ENCODE data around the gene RAMACL. TPM values are rescaled to one million over a fixed set of nuclear protein-coding genes. Genes with fewer than 3 reads are reported as not detected.

RAMACL gene
- total RNA-seq, 1 donor from 2014 or later: 2.3 TPM

- ATAC-seq (ENCODE audit: low read depth) (no peak), DNase-seq (no peak)
- Mint-ChIP-seq H3K27me3 (peaks cover 42% of the 10 kb centered on the region), H3K4me1 (peaks cover 19% of the 10 kb centered on the region), H3K36me3 (ENCODE audit: low read depth) (no peaks in the 10 kb centered on the region), H3K9me3 (no peaks in the 10 kb centered on the region), H3K4me3 (no peak overlapping the region), H3K27ac (no peak overlapping the region)
- ChIA-PET CTCF (no interaction called here), POLR2A (interaction anchor here (1.0 kb wide), 1 partner anchor 41 kb away, joined by 3 read pairs; no protein-coding TSS in a partner anchor)
- intact Hi-C loops (cut with micrococcal nuclease): no loop called here
- TF ChIP-seq, protein P1, sequence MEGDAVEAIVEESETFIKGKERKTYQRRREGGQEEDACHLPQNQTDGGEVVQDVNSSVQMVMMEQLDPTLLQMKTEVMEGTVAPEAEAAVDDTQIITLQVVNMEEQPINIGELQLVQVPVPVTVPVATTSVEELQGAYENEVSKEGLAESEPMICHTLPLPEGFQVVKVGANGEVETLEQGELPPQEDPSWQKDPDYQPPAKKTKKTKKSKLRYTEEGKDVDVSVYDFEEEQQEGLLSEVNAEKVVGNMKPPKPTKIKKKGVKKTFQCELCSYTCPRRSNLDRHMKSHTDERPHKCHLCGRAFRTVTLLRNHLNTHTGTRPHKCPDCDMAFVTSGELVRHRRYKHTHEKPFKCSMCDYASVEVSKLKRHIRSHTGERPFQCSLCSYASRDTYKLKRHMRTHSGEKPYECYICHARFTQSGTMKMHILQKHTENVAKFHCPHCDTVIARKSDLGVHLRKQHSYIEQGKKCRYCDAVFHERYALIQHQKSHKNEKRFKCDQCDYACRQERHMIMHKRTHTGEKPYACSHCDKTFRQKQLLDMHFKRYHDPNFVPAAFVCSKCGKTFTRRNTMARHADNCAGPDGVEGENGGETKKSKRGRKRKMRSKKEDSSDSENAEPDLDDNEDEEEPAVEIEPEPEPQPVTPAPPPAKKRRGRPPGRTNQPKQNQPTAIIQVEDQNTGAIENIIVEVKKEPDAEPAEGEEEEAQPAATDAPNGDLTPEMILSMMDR (IDR thresholded peaks at IDR 0.05): no peak
Measured at GRCh38 chr6:166630462-166630861, 44.0 kb upstream of the RAMACL start.

GRCh38 chr6:166629628-166630027 is 43.1 kb upstream of the RAMACL start:
- ATAC-seq (ENCODE audit: low read depth) (no peak), DNase-seq (no peak)
- CTCF ChIA-PET: no interaction called here
- intact Hi-C loops (cut with micrococcal nuclease): loop anchor here (5.0 to 10.0 kb wide), 4 partner anchors 115 to 418 kb away; partner anchors contain the start of gene SFT2D1
- Mint-ChIP-seq H3K4me3 (no peak overlapping the region), H3K4me1 (peaks cover 19% of the 10 kb centered on the region), H3K27ac (no peak overlapping the region), H3K9me3 (no peaks in the 10 kb centered on the region), H3K27me3 (peaks cover 40% of the 10 kb centered on the region), H3K36me3 (ENCODE audit: low read depth) (no peaks in the 10 kb centered on the region)
- TF ChIP-seq, protein P1 (IDR thresholded peaks at IDR 0.05): no peak
- POLR2A ChIA-PET: interaction anchor here (1.0 kb wide), 1 partner anchor 41 kb away, joined by 3 read pairs; no protein-coding TSS in a partner anchor

DNA sequence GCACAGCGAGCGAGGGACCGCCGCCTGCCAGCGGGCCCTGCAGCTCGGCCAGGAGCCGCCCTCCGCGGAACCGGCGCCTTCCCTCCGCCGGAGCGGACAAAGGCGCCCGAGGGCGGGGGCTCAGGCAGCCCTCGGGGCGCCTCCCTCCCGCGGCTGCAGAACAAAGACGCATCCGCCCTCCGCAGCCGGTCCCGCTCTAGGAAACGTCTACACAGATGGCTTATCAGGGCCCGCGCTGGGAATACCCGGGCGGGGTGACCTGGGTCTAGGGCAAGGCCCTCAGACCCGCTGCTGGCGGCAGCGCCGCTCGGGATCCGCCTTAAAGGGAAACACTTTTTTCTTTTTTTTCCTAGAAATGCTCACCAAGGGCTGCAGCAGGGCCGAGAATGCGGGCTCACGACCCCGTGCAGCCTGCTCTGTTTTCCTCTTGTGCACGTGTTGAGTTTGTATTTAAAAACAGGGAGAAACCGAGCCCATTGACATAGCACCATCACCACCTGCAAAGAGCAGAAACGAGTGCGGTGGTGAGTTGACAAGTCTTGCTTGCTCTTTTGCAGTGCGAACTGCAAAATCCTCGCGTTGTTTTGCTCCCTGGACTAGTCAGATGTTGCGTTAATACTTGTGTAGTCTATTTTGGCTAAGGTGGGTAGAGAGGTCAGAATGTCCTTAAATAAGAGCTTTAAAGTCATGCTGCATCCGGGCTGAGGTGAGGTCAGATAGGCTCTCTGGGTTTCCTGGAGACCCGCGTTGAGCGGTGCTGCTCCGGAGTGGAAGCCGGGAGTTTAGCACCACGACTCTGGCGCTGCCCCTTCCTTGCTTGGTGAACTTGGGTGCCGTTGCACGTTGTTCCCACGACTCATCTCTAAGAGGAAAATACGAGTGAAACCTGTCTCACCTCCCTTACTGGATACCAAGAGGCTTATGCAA is 41.7 kb upstream of the RAMACL start:
- no peaks in the 10 kb centered on the region for H3K36me3 Mint-ChIP-seq (ENCODE audit: low read depth)
- H3K4me3 Mint-ChIP-seq: peak overlapping the region; percentile 91
- H3K4me1 Mint-ChIP-seq: peaks cover 22% of the 10 kb centered on the region
- ATAC-seq (ENCODE audit: low read depth) (peak; percentile 11), DNase-seq (peak; percentile 56)
- H3K27ac Mint-ChIP-seq: peak overlapping the region; percentile 91
- intact Hi-C loops (cut with micrococcal nuclease): loop anchor here (1.0 to 10.0 kb wide), 13 partner anchors 10 to 419 kb away; partner anchors contain the start of genes CEP43 and SFT2D1
- H3K9me3 Mint-ChIP-seq: no peaks in the 10 kb centered on the region
- ChIA-PET CTCF (interaction anchor here (0.8 to 1.2 kb wide), 3 partner anchors 227 to 493 kb away, joined by 3 to 4 read pairs (median 3); no protein-coding TSS in a partner anchor), POLR2A (interaction anchor here (0.6 to 2.5 kb wide), 15 partner anchors 15 to 1325 kb away, joined by 3 to 67 read pairs (median 4); partner anchors contain the start of gene RAMACL)
- peaks cover 35% of the 10 kb centered on the region for H3K27me3 Mint-ChIP-seq
- TF ChIP-seq, protein P1 (IDR thresholded peaks at IDR 0.05): no peak

DNA sequence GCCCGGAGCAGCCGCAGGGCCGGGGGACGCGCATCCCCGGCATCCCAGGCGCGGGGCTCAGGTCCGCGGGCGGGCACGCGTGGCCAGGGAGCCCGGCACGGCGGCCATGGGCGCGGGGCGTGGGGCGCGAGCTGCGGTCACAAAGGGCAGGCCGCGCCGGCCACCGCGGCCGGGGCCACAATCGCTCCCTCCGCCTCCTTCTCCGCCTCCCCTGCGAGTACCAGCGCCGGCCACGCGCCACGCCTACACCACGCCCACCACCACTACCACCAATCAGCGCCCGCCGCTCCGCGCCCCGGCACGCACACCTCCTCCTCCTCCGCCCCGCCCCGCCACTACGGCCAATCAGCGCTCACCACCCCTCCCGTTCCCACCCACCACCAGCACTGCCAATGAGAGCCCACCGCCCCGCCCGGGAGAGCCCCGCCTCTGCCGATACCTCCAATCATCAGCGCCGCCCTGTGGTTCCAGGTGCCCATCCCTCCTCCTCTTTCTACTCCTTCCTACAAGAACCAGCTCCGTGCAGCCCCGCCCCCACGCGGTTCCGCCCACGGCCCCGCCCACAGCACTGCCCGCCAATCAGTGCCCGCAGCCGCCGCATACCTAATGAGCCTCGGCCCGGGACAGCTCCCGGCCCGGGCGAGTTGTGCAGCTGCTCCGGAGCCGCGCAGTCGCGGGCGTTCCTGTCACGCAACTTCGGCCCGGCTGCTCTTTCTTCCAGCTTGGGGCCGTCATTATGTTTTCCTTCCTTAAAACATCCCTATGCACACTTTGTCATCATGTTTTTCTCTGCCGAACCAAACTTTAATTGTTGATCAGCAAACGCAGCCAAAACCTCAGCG is 40.8 kb upstream of the RAMACL start, which contains the start of gene RPS6KA2:
Gene RPS6KA2 (minus strand): TSS at position 219 of the 842 bp plus-strand sequence. CDS start 232 bp downstream, outside the sequence.
- intact Hi-C loops (cut with micrococcal nuclease): loop anchor here (1.0 to 10.0 kb wide), 13 partner anchors 11 to 420 kb away; partner anchors contain the start of genes CEP43 and SFT2D1
- peak within 1 kb of the TSS; percentile 91 for H3K27ac Mint-ChIP-seq
- CTCF ChIA-PET: interaction anchor here (0.7 to 1.2 kb wide), 5 partner anchors 139 to 494 kb away, joined by 3 to 4 read pairs (median 4); no protein-coding TSS in a partner anchor
- H3K4me1 Mint-ChIP-seq: peaks cover 22% of the 10 kb centered on the region
- no peaks in the 10 kb centered on the region for H3K36me3 Mint-ChIP-seq (ENCODE audit: low read depth)
- DNase-seq: peak; percentile 100
- H3K27me3 Mint-ChIP-seq: peaks cover 32% of the 10 kb centered on the region
- no peaks in the 10 kb centered on the region for H3K9me3 Mint-ChIP-seq
- H3K4me3 Mint-ChIP-seq: peak within 1 kb of the TSS; percentile 91
- POLR2A ChIA-PET: interaction anchor here (0.7 to 2.5 kb wide), 14 partner anchors 14 to 1326 kb away, joined by 3 to 67 read pairs (median 4); partner anchors contain the start of gene RAMACL
- TF ChIP-seq, protein P1 (IDR thresholded peaks at IDR 0.05): no peak
- ATAC-seq (ENCODE audit: low read depth): peak; percentile 93
